GM19328 (cell line): ENCODE results near the gene ITGB2.

Source experiments
- ATAC-seq: cut with Tn5 transposase; IDR thresholded peaks from one replicate; pipeline ENCODE4 v1.9.1; 2021; ENCODE audit warnings: mild to moderate bottlenecking, moderate library complexity; ENCODE audit not compliant: unreplicated experiment

ITGB2 gene

GRCh38 chr21:44911384-44912157, 9.1 kb downstream of the ITGB2 start:
- no peak for ATAC-seq

DNA sequence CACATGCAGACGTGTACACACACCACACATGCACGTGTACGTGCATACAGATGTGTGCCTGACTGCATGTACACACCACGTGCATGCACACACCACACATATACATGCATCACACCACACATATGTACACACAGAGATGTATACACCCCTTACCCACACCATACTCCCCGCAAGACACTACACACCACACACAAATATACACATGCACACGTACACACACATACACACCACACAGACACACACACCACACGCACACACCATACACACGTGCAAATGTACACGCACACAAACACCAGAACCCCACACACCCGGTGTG, 9.7 kb downstream of the ITGB2 start:
- no peak for ATAC-seq

DNA sequence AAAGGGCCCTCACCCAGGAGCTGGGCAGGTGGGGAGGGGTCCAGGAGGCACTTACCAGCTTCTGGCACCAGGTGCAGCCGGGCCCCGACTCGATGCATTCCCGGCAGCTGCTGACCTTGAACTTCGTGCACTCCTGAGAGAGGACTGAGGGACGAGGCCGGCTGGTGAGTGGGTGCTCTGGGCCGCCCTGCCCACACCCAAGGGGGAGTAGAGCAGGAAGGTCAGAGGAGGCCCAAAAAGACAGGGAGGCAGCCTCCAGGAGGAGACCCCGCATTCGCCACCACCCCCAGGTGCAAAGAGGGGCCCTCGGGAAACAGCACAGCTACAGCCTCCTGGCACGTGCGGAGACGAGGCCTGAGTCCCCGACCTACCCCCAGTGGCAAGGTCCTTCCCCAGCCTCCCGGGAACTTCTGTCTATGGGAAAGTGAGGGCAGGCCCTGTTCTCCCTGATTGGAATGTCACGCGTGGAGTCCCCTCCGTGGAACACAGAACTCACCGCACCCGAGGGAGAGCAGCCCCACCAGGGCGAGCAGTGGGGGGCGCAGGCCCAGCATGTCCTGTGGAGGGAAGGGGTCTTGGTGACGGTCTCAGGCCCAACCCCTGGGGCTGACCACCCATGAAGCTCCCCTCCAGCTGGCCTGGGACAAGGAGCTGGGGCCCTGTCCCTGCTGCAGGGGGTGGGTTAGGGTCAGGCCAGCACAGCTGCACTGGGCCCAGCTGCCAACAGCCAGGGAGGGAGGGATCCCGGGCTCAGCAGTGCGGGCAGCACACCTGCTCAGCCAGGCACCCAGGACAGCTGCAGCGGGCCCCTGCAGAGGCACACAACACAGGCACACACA, 10.3 kb downstream of the ITGB2 start:
- ATAC-seq = no peak

DNA sequence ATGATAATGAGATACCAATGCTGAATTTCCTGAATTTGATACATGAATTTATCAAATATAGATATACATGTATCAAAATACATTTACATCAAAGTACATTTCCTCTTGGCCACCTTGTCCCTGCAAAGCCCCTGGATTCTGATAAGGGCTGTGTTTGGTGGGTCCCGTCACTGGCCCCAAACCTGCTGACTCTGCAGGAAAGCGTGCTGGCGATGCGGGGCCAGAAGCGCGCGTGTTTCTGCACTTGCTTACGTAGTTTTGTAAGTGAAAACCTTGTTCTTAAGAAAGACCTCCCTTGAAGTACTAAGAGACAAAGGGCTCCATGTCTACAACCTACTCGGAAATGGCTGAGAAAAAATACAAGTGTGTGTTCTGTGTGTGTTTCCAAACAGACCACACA, 11.0 kb downstream of the ITGB2 start:
- ATAC-seq = no peak

GRCh38 chr21:44908908-44909307, 11.8 kb downstream of the ITGB2 start:
- ATAC-seq = no peak

- no peak for ATAC-seq
Measured at GRCh38 chr21:44907966-44908895, 12.5 kb downstream of the ITGB2 start.

DNA sequence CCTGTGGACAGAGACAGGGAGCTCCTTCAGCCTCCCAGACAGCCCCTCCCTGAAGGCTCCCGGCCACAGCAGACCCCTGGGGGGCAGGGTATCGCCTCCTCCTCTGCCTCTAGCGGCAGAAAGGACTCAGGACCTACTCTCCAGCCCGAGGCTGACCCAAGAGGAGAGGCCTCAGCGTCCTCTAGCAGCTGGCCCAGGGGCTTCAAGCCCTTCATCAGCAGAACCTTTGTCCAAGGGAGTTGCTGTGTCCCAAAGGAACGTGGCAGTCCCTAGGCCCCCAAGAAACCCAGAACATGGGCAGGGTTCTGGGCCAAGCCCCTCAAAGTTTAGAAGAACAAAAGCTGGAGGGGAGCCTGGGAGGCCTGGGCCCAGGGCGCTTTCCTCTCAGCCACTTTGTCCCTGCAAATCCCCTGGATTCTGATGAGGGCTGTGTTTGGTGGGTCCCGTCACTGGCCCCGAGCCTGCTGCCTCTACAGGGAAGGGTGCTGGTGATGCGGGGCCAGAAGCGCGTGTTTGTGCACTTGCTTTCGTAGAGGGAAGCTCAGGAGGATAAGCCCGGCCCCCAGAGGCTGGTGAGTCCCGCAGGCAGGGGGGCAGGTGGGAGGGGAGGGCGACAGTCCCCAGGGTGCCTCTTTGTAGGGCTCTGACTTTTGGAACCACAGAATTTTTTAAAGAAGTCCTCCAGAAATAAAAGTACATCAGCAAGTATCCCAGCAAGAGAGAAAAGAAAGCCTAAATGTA, 13.3 kb downstream of the ITGB2 start:
- ATAC-seq = no peak

GRCh38 chr21:44905728-44906090, 15.0 kb downstream of the ITGB2 start:
- ATAC-seq = no peak

- no peak for ATAC-seq
Measured at GRCh38 chr21:44905016-44905727, 15.5 kb downstream of the ITGB2 start.

- ATAC-seq = no peak
Measured at GRCh38 chr21:44904141-44904923, 16.4 kb downstream of the ITGB2 start.

GRCh38 chr21:44903689-44904088, 17.0 kb downstream of the ITGB2 start:
- no peak for ATAC-seq

DNA sequence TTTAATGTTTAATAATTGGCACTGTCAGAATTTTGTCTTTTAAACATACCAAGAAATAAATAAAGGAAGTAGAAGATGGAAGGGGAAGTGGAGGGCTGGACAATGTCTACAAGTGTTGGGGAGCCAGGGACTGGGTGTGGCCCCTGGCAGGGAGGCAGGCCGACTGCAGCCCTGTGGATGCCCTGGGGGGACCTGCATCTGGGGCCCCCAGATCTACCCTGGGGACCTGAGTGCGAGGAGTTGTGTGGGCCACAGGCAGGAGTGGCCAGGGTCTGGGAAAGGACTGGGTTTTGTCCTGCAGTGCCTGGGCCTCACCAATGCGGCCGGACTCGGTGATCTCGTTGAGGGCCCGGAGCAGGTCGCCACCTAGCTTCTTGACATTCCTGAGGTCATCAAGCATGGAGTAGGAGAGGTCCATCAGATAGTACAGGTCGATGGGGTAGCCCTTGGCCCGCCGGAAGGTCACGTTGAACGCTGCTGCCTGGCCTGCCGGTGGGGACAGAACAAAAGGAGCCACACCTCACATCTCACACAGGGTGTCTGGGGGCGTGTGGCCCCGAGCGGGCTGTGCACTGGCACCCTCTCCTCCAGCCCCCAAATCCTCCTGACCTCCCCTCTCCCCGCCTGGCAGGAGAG, 17.5 kb downstream of the ITGB2 start:
- no peak for ATAC-seq

DNA sequence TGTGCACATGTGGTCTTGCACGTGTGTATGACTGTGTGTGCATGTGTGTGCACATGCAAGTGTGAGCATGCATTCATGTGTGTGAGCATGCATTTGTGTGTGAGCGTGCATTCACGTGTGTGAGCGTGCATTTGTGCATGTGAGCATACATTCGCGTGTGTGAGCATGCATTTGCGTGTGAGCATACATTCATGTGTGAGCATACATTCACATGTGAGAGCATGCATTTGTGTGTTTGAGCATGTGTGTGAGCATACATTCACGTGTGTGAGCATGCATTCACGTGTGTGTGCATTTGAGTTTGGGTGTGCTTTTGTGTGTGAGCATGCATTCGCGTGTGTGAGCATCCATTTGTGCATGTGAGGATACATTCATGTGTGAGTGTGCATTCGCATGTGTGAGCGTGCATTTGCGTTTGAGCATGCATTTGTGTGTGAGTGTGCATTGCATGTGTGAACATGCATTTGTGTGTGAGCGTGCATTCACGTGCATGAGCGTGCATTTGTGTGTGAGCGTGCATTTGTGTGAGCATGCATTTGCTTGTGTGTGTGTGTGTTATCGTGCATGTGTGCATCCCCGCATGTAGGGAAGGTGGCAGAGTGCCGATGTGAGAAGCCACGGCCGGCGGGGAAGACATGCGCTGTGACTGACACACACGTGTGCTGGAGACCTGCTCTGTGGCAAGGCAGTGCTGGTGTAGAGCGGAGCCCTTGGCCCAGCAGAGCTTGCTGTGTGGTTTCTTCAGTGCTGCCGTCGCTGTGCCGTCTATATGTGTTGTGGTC, 18.2 kb downstream of the ITGB2 start:
- no peak for ATAC-seq

GRCh38 chr21:44901391-44902074, 19.2 kb downstream of the ITGB2 start:
- no peak for ATAC-seq

DNA sequence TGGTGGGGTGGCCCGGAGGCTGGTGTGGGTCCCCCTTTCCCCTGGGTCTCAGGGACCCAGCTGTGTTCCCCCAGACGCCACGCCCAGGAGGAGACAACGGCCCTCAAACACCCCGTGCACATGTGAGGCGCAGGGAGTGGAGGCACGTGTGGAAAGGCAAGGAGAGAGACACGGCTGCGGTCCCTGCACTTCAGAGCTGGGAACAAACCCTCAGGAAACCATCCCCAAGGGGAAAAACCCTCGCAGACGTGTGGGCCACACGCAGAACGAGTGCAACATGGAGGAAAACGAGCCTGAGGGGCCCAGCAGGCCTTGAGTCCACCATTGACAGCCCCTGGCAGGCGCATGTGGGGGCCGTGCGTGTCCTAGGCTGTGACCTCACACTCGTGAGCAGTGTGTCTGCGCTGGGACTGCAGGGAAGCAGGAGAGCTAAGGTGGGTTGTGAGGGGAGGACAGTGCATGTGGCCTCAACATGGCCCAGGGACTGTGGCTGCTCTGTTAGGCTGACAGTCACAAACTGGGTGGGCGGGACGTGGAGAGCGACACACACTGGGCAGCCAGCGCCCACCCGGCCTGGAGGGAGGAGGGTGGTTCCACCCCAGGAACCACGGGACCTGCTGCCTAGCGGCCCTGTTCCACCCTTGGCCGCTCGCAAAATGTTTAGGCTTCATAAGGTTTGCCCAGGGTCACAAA, 20.0 kb downstream of the ITGB2 start:
- ATAC-seq = no peak

DNA sequence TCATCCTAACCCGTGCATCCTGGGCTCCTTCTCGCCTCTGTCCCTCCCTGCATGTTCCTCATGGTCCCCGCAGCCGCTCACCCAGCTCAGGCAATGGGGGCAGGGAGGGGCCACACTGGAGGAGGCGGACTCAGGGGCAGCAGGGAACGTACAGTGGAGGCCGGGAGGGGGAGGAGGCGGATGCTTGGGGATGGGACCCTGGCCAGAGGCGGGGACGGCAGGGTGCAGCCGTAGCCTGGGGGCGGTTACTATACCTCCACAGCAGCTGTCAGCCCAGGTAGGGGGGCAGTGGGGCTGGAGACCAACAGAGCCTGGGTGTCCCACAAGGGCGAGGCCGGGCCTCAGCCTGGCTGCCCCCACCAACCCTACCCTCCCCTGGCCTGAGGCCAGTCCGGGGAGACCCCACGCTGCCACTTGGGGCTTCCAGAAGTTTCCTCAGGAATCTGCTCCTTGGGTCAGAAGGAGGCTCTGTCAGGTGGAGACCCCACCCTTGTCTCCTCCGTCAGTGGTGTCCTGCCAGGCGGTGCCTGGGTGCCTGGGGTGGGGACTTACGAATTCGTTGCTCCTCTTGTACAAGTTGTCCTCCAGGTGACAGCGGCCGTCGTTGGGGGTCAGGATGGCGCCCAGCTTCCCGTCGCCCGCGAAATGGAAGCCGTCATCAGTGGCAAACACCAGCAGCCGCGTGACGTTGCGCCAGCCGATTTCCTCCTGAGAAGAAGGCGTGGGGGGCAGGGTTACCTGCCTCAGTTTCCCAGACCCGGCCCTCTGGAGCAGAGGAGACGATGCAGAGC, 20.7 kb downstream of the ITGB2 start:
- no peak for ATAC-seq
